ENCODE data around the gene RNF17.

RNF17 gene

DNA sequence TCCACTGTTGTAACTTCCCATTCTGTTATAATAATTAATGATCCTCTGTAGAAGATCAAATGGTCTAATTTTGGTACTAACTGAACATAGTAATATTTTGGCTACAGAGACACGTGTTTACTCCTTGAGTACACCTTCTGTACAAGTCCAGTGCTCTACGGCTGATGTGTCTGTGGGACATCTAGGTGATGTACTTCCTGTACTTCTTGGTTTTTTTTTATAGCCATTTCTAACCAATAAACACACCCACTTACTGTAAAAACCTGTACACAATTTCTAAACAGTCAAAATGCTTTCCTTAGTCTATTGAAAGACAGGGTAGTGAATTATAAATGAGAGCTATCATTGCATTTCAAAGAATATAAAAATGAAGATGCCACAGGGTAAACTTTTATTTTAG, 118.7 kb downstream of the RNF17 start:
- no peak for DNase-seq
- in situ Hi-C loops (cut with HindIII; ENCODE audit: low pct_ligation_motif_present, low pct_unique_long_range_greater_than_20kb, low sequenced_read_pairs): no loop called here

DNA sequence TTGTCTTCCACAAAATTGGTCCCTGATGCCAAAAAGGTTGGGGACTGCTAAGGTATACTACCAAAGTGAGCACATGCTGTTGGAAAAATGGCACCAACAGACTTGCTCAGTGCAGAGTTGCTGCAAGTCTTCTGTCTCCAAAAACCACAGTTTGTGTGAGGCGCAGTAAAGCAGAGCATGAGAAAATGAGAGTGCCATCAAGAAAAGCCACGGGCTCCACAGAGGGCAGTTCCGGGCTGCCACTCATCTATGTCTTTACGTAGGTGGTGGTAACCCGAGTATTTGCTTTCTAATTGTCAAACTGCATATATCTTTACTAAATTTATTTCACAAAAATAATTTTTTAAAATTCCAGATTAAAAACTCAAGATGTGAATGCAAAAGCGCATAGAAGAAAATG, 123.8 kb downstream of the RNF17 start:
- DNase-seq: no peak
- in situ Hi-C loops (cut with HindIII; ENCODE audit: low pct_ligation_motif_present, low pct_unique_long_range_greater_than_20kb, low sequenced_read_pairs): no loop called here

- no peak for DNase-seq
- in situ Hi-C loops (cut with HindIII; ENCODE audit: low pct_ligation_motif_present, low pct_unique_long_range_greater_than_20kb, low sequenced_read_pairs): no loop called here
Measured at GRCh38 chr13:24888291-24888931, 124.4 kb downstream of the RNF17 start.

DNA sequence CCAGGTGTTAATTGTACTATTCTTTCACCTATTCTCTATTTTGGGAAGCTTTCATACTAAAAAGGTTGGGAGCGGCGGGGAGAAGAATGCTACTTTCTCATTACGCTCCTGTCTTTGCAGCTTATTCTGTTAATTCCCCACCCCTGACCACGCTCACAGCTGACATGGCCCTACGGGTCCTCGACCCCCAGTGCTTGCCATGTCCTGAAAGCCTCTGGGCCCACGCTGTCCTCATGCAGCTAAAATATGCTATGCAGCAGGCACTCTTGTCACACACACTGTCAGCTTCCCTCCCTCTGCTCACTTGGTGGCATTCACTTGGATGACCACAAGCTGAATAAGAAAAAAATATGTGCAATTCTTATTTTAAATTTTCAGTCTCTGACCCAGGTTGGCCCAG, 126.3 kb downstream of the RNF17 start:
- in situ Hi-C loops (cut with HindIII; ENCODE audit: low pct_ligation_motif_present, low pct_unique_long_range_greater_than_20kb, low sequenced_read_pairs): no loop called here
- DNase-seq: no peak

- DNase-seq: no peak
- in situ Hi-C loops (cut with HindIII; ENCODE audit: low pct_ligation_motif_present, low pct_unique_long_range_greater_than_20kb, low sequenced_read_pairs): no loop called here
Measured at GRCh38 chr13:24891476-24892108, 127.6 kb downstream of the RNF17 start.

- DNase-seq: no peak
- in situ Hi-C loops (cut with HindIII; ENCODE audit: low pct_ligation_motif_present, low pct_unique_long_range_greater_than_20kb, low sequenced_read_pairs): no loop called here
Measured at GRCh38 chr13:24892829-24893228, 128.9 kb downstream of the RNF17 start.

DNA sequence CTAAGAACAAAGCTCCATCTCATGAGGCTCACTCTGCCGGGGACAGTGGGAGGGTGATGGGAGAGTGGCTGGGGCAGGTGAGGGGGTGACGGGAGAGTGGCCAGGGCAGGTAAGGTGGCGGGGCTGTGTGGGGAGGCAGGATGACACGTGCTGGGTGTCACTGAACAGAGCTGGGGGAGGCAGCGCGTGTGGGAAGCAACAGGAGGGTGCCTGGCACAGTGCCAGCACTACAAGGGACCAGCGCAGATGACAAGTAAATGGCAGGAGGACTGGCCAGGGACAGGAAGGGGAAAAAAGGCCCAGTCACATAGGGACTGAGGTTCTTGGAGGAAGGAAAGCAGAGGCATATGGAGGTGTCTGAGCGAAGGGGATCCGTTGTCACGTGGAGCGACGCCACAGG, 129.9 kb downstream of the RNF17 start:
- no peak for DNase-seq
- in situ Hi-C loops (cut with HindIII; ENCODE audit: low pct_ligation_motif_present, low pct_unique_long_range_greater_than_20kb, low sequenced_read_pairs): no loop called here

DNA sequence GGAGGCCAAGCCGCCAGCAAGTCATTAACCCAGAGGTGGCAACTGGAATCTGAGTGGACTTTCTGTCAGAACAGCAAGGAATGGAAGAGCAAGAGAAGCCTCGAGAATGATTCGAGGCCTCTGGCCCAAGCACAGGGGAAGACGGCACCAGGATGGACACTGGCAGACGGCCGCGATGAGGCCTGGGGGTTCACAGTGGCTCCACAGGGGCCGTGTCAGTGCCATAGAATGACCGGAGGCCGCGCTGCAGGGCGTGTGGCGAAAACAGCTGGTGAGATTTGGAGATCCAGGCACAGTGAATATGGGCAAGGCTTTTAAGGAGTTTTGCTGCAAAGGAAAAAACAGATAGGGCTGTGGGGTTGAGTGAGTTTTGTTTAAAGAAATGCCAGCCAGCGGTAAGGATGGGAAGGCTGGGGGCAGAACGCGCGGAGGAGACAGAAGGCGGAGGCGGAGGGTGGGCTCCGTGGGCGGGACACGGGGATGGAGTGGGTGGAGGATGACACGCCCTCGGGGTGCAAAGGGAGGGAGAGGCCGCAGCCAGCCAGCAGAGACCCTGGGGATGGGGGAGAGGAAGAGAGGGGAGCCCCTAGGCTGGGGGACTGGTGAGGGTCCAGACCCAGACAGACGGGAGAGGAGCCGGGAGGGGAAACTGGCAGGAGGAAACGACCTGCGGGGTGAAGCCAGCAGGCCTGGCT, 130.5 kb downstream of the RNF17 start:
- DNase-seq: no peak
- in situ Hi-C loops (cut with HindIII; ENCODE audit: low pct_ligation_motif_present, low pct_unique_long_range_greater_than_20kb, low sequenced_read_pairs): no loop called here

GRCh38 chr13:24894972-24895300, 131.0 kb downstream of the RNF17 start:
- in situ Hi-C loops (cut with HindIII; ENCODE audit: low pct_ligation_motif_present, low pct_unique_long_range_greater_than_20kb, low sequenced_read_pairs): no loop called here
- no peak for DNase-seq

DNA sequence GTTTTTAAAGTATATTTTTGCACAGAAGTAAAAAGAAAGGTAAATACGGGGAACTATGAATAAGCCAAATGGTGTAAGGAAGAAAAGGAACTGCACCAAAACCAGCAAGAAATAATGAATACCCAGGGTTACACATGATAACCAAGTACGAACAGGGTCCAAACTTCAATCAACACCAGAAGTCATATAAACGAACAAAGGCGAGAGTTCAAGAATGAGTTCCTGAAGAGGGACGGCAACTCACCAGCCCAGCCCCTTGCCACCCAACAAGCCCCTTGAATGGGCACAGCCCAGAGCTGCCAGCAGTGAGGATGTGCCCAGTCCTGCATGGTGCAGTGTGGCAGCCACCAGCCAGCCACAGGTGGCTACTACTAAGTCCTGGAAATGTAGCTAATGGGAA, 132.1 kb downstream of the RNF17 start:
- in situ Hi-C loops (cut with HindIII; ENCODE audit: low pct_ligation_motif_present, low pct_unique_long_range_greater_than_20kb, low sequenced_read_pairs): no loop called here

DNA sequence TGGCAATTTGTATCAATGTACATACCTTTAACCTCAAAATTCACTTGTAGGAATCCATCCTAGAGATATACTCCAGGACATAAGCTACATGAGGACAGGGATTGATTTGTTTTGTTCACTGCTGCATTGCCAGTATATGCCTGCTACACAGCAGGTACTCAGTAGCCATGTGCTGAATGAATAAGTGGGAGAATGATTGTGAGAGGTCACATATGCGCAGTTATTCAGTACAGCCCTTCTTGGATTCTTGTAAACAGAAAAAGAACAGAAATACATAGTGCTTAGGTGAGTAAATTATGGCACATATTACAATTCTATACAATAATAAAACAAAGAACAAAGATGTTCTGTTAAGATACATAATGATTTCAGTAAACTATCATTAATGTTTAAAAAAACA, 133.3 kb downstream of the RNF17 start:
- in situ Hi-C loops (cut with HindIII; ENCODE audit: low pct_ligation_motif_present, low pct_unique_long_range_greater_than_20kb, low sequenced_read_pairs): no loop called here
- DNase-seq: no peak

More for the DNA sequence above, 132.1 kb downstream of the RNF17 start:
- no peak for DNase-seq

DNA sequence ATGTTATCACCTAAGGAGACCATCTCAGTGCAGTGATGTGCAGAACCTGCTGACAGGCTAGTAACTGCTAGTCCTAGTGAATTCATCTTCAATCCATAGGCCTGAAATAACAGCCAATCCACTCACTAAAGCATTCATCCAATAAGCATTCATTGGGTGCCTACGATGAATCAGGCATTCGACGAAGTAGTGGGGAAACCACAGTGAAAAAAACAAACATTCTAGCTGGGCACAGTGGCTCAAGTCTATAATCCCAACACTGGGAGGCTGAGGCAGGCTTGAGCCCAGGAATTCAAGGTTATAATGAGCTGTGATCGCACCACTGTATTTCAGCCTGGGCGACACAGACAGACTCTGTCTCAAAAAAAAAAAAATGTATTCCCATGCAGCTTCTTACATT, 135.6 kb downstream of the RNF17 start:
- DNase-seq: no peak
- in situ Hi-C loops (cut with HindIII; ENCODE audit: low pct_ligation_motif_present, low pct_unique_long_range_greater_than_20kb, low sequenced_read_pairs): no loop called here

DNA sequence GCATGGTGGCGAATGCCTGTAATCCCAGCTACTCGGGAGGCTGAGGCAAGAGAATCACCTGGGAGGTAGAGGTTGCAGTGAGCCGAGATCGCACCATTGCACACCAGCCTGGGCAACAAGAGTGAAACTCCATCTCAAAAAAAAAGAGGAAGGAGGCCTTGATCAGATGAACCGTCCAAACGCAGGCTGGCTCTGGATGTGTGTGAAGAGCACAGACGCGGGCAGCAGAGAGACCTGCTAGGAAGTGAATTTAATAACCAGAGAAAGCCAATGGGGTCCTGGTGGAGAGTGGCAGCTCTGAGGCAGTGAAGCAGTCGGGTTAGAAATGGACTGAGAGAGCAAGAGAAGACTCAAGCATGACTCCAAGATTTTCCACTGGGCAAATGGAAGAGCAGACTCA, 136.5 kb downstream of the RNF17 start:
- DNase-seq: no peak
- in situ Hi-C loops (cut with HindIII; ENCODE audit: low pct_ligation_motif_present, low pct_unique_long_range_greater_than_20kb, low sequenced_read_pairs): no loop called here

GRCh38 chr13:24905242-24905641, 141.3 kb downstream of the RNF17 start:
- in situ Hi-C loops (cut with HindIII; ENCODE audit: low pct_ligation_motif_present, low pct_unique_long_range_greater_than_20kb, low sequenced_read_pairs): no loop called here

GRCh38 chr13:24906268-24906667, 142.3 kb downstream of the RNF17 start:
- in situ Hi-C loops (cut with HindIII; ENCODE audit: low pct_ligation_motif_present, low pct_unique_long_range_greater_than_20kb, low sequenced_read_pairs): no loop called here
- DNase-seq: no peak

More at GRCh38 chr13:24905242-24905641, 141.3 kb downstream of the RNF17 start:
- DNase-seq: peak; percentile 23

DNA sequence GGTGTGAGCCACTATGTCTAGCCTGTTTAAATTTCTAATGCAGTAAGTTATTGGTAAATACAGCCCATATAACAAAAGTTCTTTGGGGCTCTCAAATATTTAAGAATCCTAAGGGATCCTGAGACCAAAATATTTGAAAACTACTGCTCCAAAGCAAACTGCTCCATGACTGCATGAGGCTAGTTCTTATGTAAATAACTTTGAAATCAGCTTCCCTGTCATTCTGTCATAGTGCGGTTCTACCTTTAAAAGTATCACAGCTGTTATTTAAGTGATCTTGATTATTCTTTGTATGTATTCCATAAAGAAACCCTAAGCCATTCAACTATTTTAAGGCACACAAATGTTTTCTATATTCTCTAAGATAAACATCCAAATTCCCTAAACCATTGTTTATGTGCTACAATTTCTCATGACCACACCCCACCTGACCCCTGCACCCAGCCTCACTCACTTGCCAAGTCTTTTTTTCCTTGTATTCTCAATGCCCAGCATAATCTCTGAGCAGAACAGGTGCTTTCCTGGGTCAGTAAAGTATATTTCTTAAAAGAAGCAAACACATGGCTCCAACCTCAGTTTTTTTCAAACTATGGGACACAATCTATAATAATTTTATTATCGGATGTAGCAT, 146.6 kb downstream of the RNF17 start:
- in situ Hi-C loops (cut with HindIII; ENCODE audit: low pct_ligation_motif_present, low pct_unique_long_range_greater_than_20kb, low sequenced_read_pairs): no loop called here
- no peak for DNase-seq

GRCh38 chr13:24911133-24911908, 147.4 kb downstream of the RNF17 start:
- in situ Hi-C loops (cut with HindIII; ENCODE audit: low pct_ligation_motif_present, low pct_unique_long_range_greater_than_20kb, low sequenced_read_pairs): no loop called here
- peak; percentile 24 for DNase-seq

GRCh38 chr13:24916464-24916863, 152.5 kb downstream of the RNF17 start:
- in situ Hi-C loops (cut with HindIII; ENCODE audit: low pct_ligation_motif_present, low pct_unique_long_range_greater_than_20kb, low sequenced_read_pairs): no loop called here
- no peak for DNase-seq

DNA sequence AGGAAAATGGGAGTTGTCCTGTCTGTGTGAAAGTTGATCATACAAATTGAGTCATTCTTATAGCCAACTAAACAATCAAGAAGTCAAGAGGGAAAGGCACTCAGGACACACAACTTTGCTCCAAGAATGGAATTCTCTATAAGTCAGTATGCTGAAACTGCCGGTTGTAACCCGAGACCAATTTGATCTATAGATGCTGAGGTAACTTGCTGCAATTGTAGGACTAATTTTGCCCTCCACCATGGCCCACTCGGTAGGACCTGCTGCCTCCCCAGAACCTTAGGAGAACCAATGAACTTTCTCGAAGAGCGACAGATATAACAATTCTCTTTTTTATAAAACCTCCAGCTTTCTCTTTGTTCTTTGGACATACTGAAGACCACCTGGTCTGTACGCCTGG, 157.0 kb downstream of the RNF17 start:
- DNase-seq: no peak
- in situ Hi-C loops (cut with HindIII; ENCODE audit: low pct_ligation_motif_present, low pct_unique_long_range_greater_than_20kb, low sequenced_read_pairs): no loop called here

All from ACHN (cell line).